Fibroblast of skin of scalp (primary cell): ENCODE data around the gene HECW1.

Experiments
- DNase-seq: peaks from one replicate; pipeline ENCODE4 v3.0.0-alpha.2; 2013

HECW1 gene

DNA sequence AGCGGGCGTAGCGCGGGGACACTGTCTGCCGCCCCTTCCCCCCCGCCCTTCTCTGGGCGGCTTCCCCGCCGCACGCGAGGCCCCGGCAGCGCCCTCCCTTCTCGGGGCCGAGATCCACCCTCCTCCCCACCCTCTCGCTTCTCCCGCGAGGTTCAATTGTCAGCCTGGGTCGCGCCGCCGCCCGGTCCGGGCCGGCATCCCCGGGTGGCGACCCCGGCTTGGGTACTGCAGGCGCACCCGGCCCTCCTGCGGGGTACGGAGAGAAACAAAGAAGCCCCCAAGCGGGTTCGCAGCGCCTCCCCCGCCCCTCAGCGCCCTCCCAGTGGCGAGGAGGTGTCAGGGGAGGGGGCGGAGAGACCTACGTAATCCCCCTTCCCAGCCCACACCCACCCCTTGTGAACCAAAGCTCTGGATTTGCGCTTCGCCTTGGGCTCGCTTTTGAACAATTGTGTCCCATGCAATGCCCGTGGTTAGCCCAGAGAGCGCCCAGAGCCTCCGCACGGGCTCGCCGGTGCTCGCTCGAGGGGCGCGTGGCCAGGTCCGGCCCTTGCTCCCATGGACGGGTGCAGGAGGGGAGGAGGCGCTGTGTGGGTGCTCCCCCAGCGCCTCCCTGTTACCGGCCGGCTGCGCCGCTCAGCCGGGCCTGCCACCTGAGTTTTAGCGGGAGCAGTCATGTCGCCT, 634 bp downstream of the HECW1 start:
- peak; percentile 84 for DNase-seq

DNA sequence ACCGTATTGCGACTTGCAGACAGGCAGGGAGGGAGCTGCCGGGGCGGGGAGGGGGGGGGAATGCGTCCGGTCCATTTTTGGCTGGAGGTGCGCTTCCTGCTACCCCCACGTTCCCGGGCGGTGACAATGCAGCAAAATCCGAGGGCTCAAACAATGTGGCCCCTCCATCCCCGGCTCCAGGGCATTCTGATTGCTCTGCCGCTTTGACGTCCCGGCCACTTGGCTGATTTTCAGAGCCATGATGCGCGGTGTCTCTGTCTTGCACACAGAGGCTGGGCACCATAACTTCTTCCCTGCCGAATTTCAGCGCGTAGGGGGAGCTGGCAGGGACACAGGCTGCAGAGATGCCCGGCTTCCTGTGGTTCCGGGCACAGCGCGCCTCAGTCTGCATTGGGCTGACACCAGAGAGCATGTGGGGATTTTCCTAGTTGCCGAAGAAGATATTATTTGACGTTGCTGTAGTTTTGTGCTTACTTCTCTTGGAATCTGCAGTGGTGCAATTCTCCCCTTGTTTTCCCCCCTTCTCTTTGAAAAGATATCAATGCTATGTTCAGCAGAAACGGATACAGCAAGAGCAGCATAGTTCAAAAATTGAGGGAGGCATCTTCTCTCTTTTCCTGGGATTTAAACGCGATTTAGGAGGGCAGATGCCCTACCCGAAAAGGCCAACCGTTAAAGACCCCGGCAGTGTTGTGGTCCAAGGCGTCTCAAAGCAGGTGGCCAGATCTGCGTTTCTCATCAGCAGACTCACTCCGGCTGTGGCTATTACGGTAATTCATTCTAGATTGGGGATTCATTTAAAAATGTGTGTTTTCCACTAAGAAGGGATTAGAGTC, 1.4 kb downstream of the HECW1 start:
- peak; percentile 42 for DNase-seq

DNA sequence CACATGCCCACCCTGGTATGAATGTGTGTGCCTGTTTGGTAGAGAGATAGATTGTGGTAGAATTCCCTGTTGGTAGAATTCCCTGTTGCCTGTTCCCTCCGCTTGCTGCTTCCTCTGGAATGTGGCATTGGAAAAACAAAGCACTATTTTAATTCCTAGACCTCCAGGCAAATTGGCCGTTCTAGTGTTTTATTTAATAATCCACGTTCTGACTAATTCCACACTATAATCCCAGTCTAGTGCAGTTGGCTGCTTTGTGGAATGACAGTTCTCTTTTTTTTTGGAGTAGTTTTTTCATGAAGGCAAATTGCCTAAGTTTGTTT, 2.0 kb downstream of the HECW1 start:
- peak; percentile 61 for DNase-seq

- DNase-seq = no peak
Measured at GRCh38 chr7:43116451-43116850, 4.0 kb downstream of the HECW1 start.

DNA sequence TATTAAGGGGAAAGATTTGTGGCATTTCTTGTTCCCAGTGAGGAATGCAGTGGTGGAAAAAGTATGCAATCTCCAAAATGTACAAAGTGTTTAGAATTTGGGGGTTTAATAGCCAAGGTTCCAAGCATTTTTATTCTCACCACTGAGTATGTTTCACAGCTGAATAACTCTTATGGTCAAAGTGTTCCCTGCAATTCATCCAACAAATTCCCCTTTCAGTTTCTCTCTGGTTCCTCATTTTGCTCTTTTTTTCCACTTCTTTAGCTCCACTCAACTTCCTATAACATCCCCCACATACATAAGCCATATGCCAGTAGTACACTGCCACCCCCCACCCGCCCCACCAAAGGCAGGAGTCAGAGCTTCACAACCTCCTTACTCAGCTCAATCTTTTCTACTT, 4.6 kb downstream of the HECW1 start:
- DNase-seq = peak; percentile 95

- DNase-seq = no peak
Measured at GRCh38 chr7:43117861-43118260, 5.4 kb downstream of the HECW1 start.

GRCh38 chr7:43118313-43118712, 5.9 kb downstream of the HECW1 start:
- peak; percentile 86 for DNase-seq

- peak; percentile 96 for DNase-seq
Measured at GRCh38 chr7:43119371-43120075, 7.1 kb downstream of the HECW1 start.

DNA sequence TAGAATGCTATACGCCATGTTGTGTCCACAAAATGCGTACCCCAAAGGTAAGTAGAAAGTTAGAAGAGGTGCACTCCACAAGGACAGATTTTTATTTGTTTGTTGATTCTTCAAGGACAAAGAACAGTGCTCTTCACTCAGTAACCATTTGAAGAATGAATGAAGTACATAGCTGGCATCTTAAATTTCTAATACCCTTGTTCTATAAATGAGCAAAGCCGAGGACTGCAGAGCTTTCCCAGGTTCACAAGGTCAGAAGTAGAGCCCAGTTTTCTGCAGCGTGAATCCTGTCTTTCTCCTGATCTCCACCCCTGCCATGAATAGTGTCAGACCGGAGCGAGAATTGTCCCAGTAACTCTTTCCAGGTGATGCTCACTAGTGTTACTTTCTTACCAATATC, 9.5 kb downstream of the HECW1 start:
- DNase-seq = no peak

GRCh38 chr7:43123457-43123856, 11.0 kb downstream of the HECW1 start:
- no peak for DNase-seq

GRCh38 chr7:43124388-43124787, 11.9 kb downstream of the HECW1 start:
- no peak for DNase-seq

- DNase-seq = no peak
Measured at GRCh38 chr7:43130347-43130746, 17.9 kb downstream of the HECW1 start.

- DNase-seq = no peak
Measured at GRCh38 chr7:43135129-43135528, 22.7 kb downstream of the HECW1 start.

DNA sequence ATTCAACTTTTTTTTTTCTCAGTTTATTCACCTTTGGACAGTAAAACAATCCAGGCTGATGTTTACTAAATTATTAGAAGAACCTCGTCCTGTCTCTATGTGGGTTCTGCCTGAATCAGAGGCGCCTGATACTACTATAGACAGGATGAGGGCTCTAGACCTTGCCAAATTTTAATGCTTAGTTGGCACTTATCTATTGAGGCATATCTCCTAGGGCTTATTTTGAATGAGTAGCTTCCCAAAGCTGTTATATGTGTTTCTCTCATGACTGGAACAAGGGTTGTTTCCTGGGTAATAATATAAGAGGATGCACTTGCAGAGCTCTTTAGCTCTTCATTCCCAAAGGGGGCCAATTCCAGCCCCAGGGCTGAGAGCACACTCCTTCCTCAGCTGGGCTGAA, 23.6 kb downstream of the HECW1 start:
- DNase-seq = no peak

GRCh38 chr7:43137121-43137744, 24.8 kb downstream of the HECW1 start:
- DNase-seq = peak; percentile 92

GRCh38 chr7:43137811-43138210, 25.4 kb downstream of the HECW1 start:
- peak; percentile 85 for DNase-seq

- no peak for DNase-seq
Measured at GRCh38 chr7:43138710-43139109, 26.3 kb downstream of the HECW1 start.

- peak; percentile 98 for DNase-seq
Measured at GRCh38 chr7:43139137-43139536, 26.7 kb downstream of the HECW1 start.

DNA sequence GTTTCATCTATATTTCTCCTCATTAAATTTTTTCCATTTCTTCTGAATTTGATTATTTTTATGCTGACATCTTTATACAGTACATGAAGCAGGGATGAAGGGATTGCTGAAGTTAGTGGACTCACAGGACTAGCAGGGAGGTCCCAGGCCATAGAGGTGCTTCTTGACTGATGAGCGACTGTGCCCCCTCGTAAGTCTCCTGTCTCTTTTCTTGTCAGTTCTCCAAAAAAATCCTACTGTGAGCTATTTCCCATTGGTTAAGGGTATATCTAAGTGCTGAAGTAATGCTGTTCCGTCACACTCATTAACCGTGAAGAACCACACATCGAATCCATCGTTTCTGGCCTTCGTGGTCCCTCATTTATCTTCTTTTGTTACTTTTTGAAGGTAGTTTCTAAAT, 27.7 kb downstream of the HECW1 start:
- DNase-seq = no peak

DNA sequence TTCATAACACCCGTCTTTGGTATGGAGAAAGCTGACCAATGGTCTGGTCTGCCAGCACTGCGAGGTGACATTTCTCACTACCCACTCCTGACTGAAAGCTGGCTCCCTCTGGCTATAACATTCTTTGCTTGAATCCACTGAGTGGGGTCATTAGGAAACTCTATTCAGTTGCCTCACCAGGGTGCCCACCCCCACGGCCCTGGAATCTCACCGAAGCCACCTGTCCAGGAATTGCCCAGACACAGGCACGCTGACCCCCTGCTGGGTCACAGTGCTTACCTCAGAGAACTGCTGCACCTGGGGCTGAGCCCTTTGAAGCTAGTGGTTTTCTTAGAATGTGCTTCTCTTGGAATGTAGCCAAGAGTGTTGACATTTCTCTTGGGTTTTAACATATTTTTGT, 28.6 kb downstream of the HECW1 start:
- DNase-seq = no peak

GRCh38 chr7:43142703-43143102, 30.3 kb downstream of the HECW1 start:
- no peak for DNase-seq

- no peak for DNase-seq
Measured at GRCh38 chr7:43143918-43144589, 31.6 kb downstream of the HECW1 start.
